Right atrium auricular region (tissue), 2 donors: Measurements from ENCODE around the gene NEUROD2. TPM values are rescaled to one million over a fixed set of nuclear protein-coding genes. Genes with fewer than 3 reads are reported as not detected.
A peak's percentile ranks its signal among the peaks of the same experiment; 100 is the strongest.

Experiments
- DNase-seq: peaks from one replicate; pipeline ENCODE4 v3.0.0-alpha.2; 2019; ENCODE audit warnings: low spot score
- H3K27ac ChIP-seq, 2 donors: fragments of 200-600 bp; sonication (generic); 1 replicate in 1 of 2; 2 replicates in 1 of 2; pipeline ENCODE4 v1.5.1; 2016 to 2019
- H3K27me3 ChIP-seq, 2 donors: fragments of 200-600 bp; sonication (generic); one replicate each; pipeline versions ENCODE4 v1.5.1 to v1.6.0; 2017 to 2019
- H3K36me3 ChIP-seq: fragments of 200-600 bp; sonication (generic); one replicate; pipeline ENCODE4 v1.5.1; 2016
- H3K4me1 ChIP-seq, 2 donors: fragments of 200-600 bp; sonication (generic); one replicate each; pipeline versions ENCODE4 v1.5.1 to v1.6.0; 2017 to 2019
- H3K4me3 ChIP-seq, 2 donors: fragments of 200-600 bp; sonication (generic); 1 replicate in 1 of 2; 2 replicates in 1 of 2; pipeline ENCODE4 v1.5.1; 2017 to 2019; ENCODE audit warnings: mild to moderate bottlenecking in 1 of 2, moderate library complexity in 1 of 2
- H3K9me3 ChIP-seq, 2 donors: fragments of 200-600 bp; sonication (generic); one replicate each; pipeline ENCODE4 v1.5.1; 2019
- CTCF ChIP-seq, 2 donors: fragments of 200-600 bp; sonication (generic); IDR thresholded peaks; one replicate each; pipeline ENCODE4 v1.5.1; 2019; ENCODE audit warnings: antibody characterized with exemption in 2 of 2
- total RNA-seq, 2 donors: library from RNA; depleted of rRNA; stranded (reverse); fragments of >200 nt; gene quantifications; one replicate each; pipeline ENCODE4 v1.1.0, GENCODE V29; 2016

Gene NEUROD2
- total RNA-seq, 2 donors from 2014 or later = not detected

- Histone ChIP-seq H3K4me1 (peaks cover 0 to 33% of the 10 kb centered on the region in 2 donors), H3K27me3 (no peaks in the 10 kb centered on the region), H3K9me3 (no peaks in the 10 kb centered on the region), H3K4me3 (no peak overlapping the region), H3K36me3 (no peaks in the 10 kb centered on the region), H3K27ac (no peak overlapping the region)
- no peak for DNase-seq
- TF ChIP-seq CTCF (IDR thresholded peaks at IDR 0.05) = peak; percentile 80 to 81
These were observed 26.7 kb upstream of the NEUROD2 start for GRCh38 chr17:39634384-39634871.

- H3K36me3 ChIP-seq = no peaks in the 10 kb centered on the region
- no peaks in the 10 kb centered on the region for H3K9me3 ChIP-seq
These were observed 26.0 kb upstream of the NEUROD2 start for GRCh38 chr17:39633570-39634183.

GRCh38 chr17:39632153-39632941, 24.6 kb upstream of the NEUROD2 start:
- Histone ChIP-seq H3K4me3 (no peak overlapping the region), H3K36me3 (no peaks in the 10 kb centered on the region), H3K4me1 (peaks cover 0 to 17% of the 10 kb centered on the region in 2 donors), H3K27ac (no peak overlapping the region), H3K9me3 (no peaks in the 10 kb centered on the region), H3K27me3 (peaks cover 0 to 2% of the 10 kb centered on the region in 2 donors)
- TF ChIP-seq CTCF (IDR thresholded peaks at IDR 0.05) = no peak
- no peak for DNase-seq

More at GRCh38 chr17:39633570-39634183, 26.0 kb upstream of the NEUROD2 start:
- no peak for TF ChIP-seq CTCF (IDR thresholded peaks at IDR 0.05)
- H3K27me3 ChIP-seq = no peaks in the 10 kb centered on the region
- peaks cover 0 to 26% of the 10 kb centered on the region in 2 donors for H3K4me1 ChIP-seq
- no peak overlapping the region for H3K27ac ChIP-seq
- H3K4me3 ChIP-seq = no peak overlapping the region
- no peak for DNase-seq

- TF ChIP-seq CTCF (IDR thresholded peaks at IDR 0.05) = no peak
These were observed 23.7 kb upstream of the NEUROD2 start for GRCh38 chr17:39631403-39631802.

GRCh38 chr17:39629898-39630297, 22.2 kb upstream of the NEUROD2 start:
- no peak for DNase-seq
- TF ChIP-seq CTCF (IDR thresholded peaks at IDR 0.05) = no peak
- no peaks in the 10 kb centered on the region for H3K36me3 ChIP-seq
- H3K27ac ChIP-seq = no peak overlapping the region
- peaks cover 0 to 8% of the 10 kb centered on the region in 2 donors for H3K27me3 ChIP-seq
- no peak overlapping the region for H3K4me3 ChIP-seq
- H3K4me1 ChIP-seq = peaks cover 0 to 18% of the 10 kb centered on the region in 2 donors
- no peaks in the 10 kb centered on the region for H3K9me3 ChIP-seq

More at GRCh38 chr17:39631403-39631802, 23.7 kb upstream of the NEUROD2 start:
- no peak for DNase-seq
- Histone ChIP-seq H3K4me1 (peaks cover 0 to 22% of the 10 kb centered on the region in 2 donors), H3K9me3 (no peaks in the 10 kb centered on the region), H3K27me3 (peaks cover 0 to 8% of the 10 kb centered on the region in 2 donors), H3K4me3 (no peak overlapping the region), H3K27ac (no peak overlapping the region), H3K36me3 (no peaks in the 10 kb centered on the region)
